Loucy (cell line): Measurements from ENCODE around the gene HSD17B14.

ENCODE experiments used
- EZH2phosphoT487 ChIP-seq: fragments of 200-600 bp; IDR thresholded peaks from 2 replicates; pipeline ENCODE4 v1.6.1; 2018; ENCODE audit warnings: antibody characterized with exemption, mild to moderate bottlenecking, moderate library complexity, borderline replicate concordance
- TF ChIP-seq, protein P1 (sequence below): fragments of 200-600 bp; sonication (generic); conservative IDR thresholded peaks from 2 replicates; pipeline ENCODE4 v1.5.1; 2014; ENCODE audit warnings: mild to moderate bottlenecking, antibody characterized with exemption, low read length

DNA sequence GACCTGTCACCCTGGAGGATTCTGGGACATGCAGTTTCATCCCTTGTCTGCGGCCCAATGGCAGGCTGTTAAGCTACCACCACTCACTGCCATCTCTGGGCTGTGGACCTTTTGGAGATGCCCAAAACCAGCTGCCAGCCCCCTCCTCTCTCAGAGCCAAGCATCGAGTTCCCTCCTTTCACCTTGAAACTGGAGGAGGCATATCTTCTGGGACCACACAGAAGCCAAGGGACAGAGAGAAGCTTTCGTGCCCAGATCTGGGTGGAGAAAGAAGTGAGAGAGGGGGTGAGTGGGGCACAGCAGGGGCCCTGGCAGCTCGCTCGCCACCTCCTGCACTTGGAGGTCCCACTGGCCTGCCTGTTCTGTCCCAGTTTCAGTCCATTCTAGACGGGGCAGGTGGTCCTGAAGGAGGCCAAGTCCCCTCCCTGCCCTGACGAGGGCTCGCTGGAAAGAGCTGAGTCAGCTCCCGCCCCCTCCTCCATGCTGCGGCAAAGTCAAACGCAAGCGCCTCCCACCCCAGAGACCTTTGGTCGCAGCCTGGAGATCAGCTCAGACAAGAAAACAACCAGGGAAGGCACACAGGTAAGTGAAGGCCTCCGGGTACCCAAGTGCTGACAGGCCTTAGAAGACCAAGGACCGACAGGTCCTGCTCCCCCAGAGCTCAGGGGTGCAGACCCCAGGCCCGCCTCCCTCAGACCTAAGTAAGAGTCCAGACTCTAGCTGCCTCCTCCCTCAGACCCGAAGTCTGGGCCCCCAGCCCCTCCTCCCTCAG, 29.3 kb downstream of the HSD17B14 start:
- TF ChIP-seq, protein P1, sequence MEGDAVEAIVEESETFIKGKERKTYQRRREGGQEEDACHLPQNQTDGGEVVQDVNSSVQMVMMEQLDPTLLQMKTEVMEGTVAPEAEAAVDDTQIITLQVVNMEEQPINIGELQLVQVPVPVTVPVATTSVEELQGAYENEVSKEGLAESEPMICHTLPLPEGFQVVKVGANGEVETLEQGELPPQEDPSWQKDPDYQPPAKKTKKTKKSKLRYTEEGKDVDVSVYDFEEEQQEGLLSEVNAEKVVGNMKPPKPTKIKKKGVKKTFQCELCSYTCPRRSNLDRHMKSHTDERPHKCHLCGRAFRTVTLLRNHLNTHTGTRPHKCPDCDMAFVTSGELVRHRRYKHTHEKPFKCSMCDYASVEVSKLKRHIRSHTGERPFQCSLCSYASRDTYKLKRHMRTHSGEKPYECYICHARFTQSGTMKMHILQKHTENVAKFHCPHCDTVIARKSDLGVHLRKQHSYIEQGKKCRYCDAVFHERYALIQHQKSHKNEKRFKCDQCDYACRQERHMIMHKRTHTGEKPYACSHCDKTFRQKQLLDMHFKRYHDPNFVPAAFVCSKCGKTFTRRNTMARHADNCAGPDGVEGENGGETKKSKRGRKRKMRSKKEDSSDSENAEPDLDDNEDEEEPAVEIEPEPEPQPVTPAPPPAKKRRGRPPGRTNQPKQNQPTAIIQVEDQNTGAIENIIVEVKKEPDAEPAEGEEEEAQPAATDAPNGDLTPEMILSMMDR = no peak
- no peak for TF ChIP-seq EZH2phosphoT487
